DND-41 (cell line): Measurements from ENCODE around the gene KLF16.

ENCODE experiments used
- ATAC-seq: fragments of 200-7000 bp; cut with Tn5 transposase; 3 replicates; pipeline ENCODE4 v1.9.1; 2021; ENCODE audit warnings: low read depth; ENCODE audit not compliant: insufficient read depth
- DNase-seq: peaks from one replicate; pipeline ENCODE4 v3.0.0-alpha.2; 2020
- H2AFZ ChIP-seq: 2 replicates; pipeline ENCODE4 v1.6.0; 2012; ENCODE audit warnings: low read depth, low read length
- H3K27ac ChIP-seq: 2 replicates; pipeline ENCODE4 v1.5.1; 2012; ENCODE audit warnings: low read length, inconsistent platforms
- H3K27me3 ChIP-seq: fragments of 200-600 bp; sonication (generic); 2 replicates; pipeline ENCODE4 v1.6.0; 2012; ENCODE audit warnings: low read length, mild to moderate bottlenecking, inconsistent platforms; ENCODE audit not compliant: insufficient read depth, poor library complexity
- H3K36me3 ChIP-seq: 2 replicates; pipeline ENCODE4 v1.5.1; 2012; ENCODE audit warnings: low read length, inconsistent platforms; ENCODE audit not compliant: insufficient read depth
- H3K4me1 ChIP-seq: 2 replicates; pipeline ENCODE4 v1.5.1; 2012; ENCODE audit warnings: mild to moderate bottlenecking, low read length; ENCODE audit not compliant: insufficient read depth
- H3K4me2 ChIP-seq: 2 replicates; pipeline ENCODE4 v1.6.0; 2012; ENCODE audit warnings: mild to moderate bottlenecking, moderate library complexity, low read length, inconsistent platforms; ENCODE audit not compliant: insufficient read depth
- H3K4me3 ChIP-seq, 2 experiments: fragments of 200-600 bp in 1 of 2; shearing (Covaris generic) in 1 of 2; 2 replicates each; pipeline ENCODE4 v1.5.1; 2012 to 2016; ENCODE audit warnings: inconsistent platforms in 2 of 2, low read length in 2 of 2, mild to moderate bottlenecking in 2 of 2, low read depth in 1 of 2, moderate library complexity in 1 of 2
- H3K79me2 ChIP-seq: 2 replicates; pipeline ENCODE4 v1.6.0; 2012; ENCODE audit warnings: low read length, inconsistent platforms; ENCODE audit not compliant: insufficient read depth
- H3K9ac ChIP-seq: 2 replicates; pipeline ENCODE4 v1.6.0; 2012; ENCODE audit warnings: low read depth, mild to moderate bottlenecking, inconsistent platforms, low read length, moderate library complexity
- H3K9me3 ChIP-seq: 2 replicates; pipeline ENCODE4 v1.5.1; 2012; ENCODE audit warnings: low read length, moderate library complexity, mild to moderate bottlenecking, inconsistent platforms; ENCODE audit not compliant: insufficient read depth, severe bottlenecking
- H4K20me1 ChIP-seq: 2 replicates; pipeline ENCODE4 v1.6.0; 2012; ENCODE audit warnings: low read length; ENCODE audit not compliant: insufficient read depth
- CTCF ChIP-seq: IDR thresholded peaks from 2 replicates; pipeline ENCODE4 v1.5.1; 2012; ENCODE audit warnings: borderline replicate concordance, low read length, moderate library complexity, mild to moderate bottlenecking; ENCODE audit not compliant: poor library complexity, severe bottlenecking; ENCODE audit errors: extremely low read depth
- EZH2 ChIP-seq: IDR thresholded peaks from 3 replicates; pipeline ENCODE4 v1.6.1; 2012; ENCODE audit warnings: borderline replicate concordance, low read depth, mild to moderate bottlenecking, moderate library complexity, low read length, inconsistent platforms; ENCODE audit not compliant: severe bottlenecking

KLF16 gene

GRCh38 chr19:1816530-1817298, 46.7 kb downstream of the KLF16 start:
- DNase-seq: no peak
- TF ChIP-seq EZH2: no peak
- no peak for TF ChIP-seq CTCF
- Histone ChIP-seq H4K20me1 (peaks cover 19% of the 10 kb centered on the region), H3K4me3 (no peak overlapping the region), H2AFZ (no peak overlapping the region), H3K36me3 (peaks cover 68% of the 10 kb centered on the region), H3K9me3 (no peaks in the 10 kb centered on the region), H3K27me3 (no peaks in the 10 kb centered on the region), H3K4me1 (peaks cover 30% of the 10 kb centered on the region), H3K4me2 (no peak overlapping the region), H3K27ac (no peak overlapping the region), H3K9ac (no peak overlapping the region), H3K79me2 (peaks cover 2% of the 10 kb centered on the region; the same call in 1 of the 2 replicates)
- no peak for ATAC-seq

- Histone ChIP-seq H3K27me3 (no peaks in the 10 kb centered on the region), H3K79me2 (peaks cover 11% of the 10 kb centered on the region), H3K27ac (no peak overlapping the region), H4K20me1 (peaks cover 15% of the 10 kb centered on the region), H3K36me3 (peaks cover 59% of the 10 kb centered on the region), H2AFZ (no peak overlapping the region), H3K4me2 (no peak overlapping the region), H3K9me3 (no peaks in the 10 kb centered on the region), H3K4me3 (no peak overlapping the region), H3K4me1 (peaks cover 38% of the 10 kb centered on the region), H3K9ac (no peak overlapping the region)
- DNase-seq (no peak), ATAC-seq (no peak)
- no peak for TF ChIP-seq EZH2
- TF ChIP-seq CTCF: no peak
Measured at GRCh38 chr19:1815605-1816529, 47.5 kb downstream of the KLF16 start.

- Histone ChIP-seq H3K27me3 (no peaks in the 10 kb centered on the region), H3K4me1 (peaks cover 43% of the 10 kb centered on the region), H4K20me1 (peaks cover 15% of the 10 kb centered on the region), H3K4me3 (no peak overlapping the region), H3K79me2 (peaks cover 14% of the 10 kb centered on the region), H2AFZ (no peak overlapping the region), H3K27ac (0 out of 2 replicates have a peak overlapping the region, but pooled peaks have one; percentile 18), H3K9me3 (no peaks in the 10 kb centered on the region), H3K36me3 (peaks cover 51% of the 10 kb centered on the region), H3K4me2 (no peak overlapping the region), H3K9ac (no peak overlapping the region)
- DNase-seq (no peak), ATAC-seq (no peak)
- TF ChIP-seq CTCF (no peak), EZH2 (no peak)
Measured at GRCh38 chr19:1814833-1815604, 48.4 kb downstream of the KLF16 start.
